Measurements from ENCODE around the gene PATL2.
"Not testable (repeated sequence)": the region's sequence is repeated elsewhere in the genome, so short reads cannot be mapped to it uniquely, and the experiment has no call there.

Gene PATL2

DNA sequence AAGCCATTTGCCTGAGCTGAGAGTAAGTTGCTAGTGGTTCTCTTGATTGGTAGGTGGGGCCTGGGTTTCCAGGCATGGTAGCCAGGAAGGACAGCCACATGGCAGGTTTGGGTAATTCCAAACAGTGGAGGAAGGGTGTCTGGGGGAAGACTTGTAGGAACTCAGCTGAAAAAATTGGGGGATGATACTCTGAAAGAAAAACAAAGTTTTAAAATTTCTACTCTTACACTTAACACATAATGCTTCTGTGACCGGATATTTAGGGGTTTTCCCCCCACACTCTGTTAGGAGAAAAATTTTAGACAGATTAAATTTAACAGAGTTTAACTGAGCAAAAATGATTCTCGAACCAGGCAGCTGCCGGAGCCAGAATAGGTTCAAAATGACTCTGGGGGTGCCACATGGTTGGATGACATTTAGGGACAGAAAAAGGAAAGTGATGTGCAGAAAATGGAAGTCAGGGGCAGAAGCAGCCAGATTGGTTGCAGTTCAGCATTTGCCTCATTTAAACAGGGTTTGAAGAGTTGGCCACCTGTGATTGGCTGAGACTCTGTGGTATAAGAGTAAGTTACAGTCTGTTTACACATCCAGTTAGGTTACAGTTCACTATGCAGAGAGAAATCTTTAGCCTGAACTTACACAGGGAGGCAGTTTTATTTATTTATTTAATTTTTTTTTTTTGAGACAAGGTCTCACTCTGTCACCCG is 8.3 kb upstream of the PATL2 start:
- DNase-seq (ENCODE audit: low spot score), result no peak

DNA sequence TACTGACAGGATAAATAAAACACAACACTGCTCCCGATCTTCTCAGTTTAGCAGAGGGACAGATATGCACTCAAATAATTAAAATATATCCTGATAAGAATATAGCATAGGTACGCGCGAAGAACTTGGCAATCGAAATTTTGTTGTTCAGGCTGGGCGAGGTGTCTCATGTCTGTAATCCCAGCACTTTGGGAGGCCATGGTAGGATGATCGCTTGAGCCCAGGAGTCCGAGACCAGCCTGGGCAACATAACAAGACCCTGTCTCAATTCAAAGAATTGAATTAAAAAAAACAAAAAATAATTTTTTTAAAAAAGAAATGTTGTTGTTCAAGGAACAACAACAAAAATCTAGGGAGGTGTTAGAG is 7.8 kb upstream of the PATL2 start:
- no peak for DNase-seq (ENCODE audit: low spot score)

DNA sequence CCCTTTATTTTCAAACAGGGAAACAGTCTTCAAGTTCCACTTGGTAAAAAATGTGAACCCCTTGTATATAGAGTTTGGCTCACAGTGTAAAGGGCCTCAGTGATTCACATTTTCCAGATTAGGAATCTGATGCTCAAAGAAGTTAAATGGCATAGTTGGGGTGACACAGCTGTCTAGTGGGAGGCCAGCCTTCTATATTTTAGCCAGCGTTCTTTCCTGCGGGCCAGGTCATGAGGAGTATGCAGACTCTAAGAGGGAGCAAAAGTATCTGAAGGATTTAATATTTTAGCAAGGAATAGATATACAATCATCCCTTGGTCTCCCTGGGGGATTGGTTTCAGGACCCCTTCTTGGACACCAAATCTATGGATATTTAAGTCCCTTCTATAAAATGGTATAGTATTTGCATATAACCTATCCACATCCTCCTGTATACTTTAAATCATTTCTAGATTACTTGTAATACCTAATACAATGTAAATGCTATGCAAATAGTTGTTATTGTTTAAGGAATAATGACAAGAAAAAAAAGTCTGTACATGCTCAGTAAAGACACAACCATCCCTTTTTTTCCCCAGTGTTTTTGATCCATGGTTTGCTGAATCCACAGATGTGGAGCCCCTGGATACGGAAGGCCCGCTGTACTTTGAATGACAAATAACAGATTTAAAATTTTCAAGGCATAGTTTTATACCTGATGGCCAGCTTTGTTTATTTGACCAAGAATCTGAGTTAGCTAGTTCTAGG is 7.2 kb upstream of the PATL2 start:
- no peak for DNase-seq (ENCODE audit: low spot score)

DNA sequence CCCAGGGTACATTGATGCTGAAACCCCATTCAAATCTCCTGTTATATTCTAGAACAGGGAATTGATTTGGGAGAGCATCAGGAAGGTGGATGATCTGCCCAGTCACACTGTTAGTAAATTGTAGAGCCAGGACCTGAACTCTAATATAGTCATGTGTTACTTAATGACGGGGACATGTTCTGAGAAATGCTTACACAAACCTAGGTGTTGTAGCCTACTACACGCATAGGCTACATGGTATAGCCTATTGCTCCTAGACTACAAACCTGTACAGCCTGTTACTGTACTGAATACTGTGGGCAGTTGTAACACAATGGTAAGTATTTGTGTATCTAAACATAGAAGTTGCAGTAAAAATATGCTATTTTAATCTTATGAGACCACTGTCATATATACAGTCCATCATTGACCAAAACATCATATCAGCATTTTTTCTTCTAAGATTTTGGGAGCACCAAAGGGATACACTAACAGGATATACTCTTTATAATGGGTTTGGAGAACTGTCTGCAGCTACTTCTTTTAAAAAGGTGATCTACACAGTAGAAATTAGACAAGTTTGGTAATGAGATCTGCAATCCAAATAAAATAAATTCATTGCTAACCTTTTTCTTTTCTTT is 6.0 kb upstream of the PATL2 start:
- DNase-seq (ENCODE audit: low spot score), result no peak

DNA sequence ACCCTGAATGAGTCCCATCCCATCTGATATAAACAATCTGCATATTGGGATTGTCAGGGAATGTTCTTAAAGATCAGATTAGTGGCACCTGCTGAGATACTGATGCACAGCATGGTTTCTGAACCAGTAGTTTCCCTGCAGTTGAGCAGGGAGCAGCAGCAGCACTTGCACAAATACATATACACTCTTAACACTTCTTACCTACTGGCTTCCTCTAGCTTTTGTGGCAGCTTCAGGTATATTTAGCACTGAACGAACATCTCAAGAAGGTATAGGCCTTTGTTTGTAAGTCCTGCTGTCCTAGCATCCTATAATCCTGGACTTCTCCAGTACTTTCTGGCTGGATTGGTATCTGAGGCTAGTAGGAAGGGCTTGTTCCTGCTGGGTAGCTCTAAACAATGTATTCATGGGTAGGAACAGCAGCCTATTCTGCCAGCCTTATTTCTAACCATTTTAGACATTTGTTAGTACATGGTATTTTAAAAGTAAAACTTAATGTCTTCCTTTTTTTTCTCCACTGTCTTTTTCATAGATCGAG is 4.7 kb upstream of the PATL2 start:
- DNase-seq (ENCODE audit: low spot score), result no peak

DNA sequence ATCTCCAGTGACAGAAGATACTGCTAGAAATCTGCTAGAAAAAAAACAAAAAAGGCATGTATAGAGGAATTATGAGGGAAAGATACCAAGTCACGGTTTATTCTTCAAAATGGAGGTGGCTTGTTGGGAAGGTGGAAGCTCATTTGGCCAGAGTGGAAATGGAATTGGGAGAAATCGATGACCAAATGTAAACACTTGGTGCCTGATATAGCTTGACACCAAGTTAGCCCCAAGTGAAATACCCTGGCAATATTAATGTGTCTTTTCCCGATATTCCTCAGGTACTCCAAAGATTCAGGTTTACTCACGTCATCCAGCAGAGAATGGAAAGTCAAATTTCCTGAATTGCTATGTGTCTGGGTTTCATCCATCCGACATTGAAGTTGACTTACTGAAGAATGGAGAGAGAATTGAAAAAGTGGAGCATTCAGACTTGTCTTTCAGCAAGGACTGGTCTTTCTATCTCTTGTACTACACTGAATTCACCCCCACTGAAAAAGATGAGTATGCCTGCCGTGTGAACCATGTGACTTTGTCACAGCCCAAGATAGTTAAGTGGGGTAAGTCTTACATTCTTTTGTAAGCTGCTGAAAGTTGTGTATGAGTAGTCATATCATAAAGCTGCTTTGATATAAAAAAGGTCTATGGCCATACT is 4.1 kb upstream of the PATL2 start:
- no peak for DNase-seq (ENCODE audit: low spot score)

DNA sequence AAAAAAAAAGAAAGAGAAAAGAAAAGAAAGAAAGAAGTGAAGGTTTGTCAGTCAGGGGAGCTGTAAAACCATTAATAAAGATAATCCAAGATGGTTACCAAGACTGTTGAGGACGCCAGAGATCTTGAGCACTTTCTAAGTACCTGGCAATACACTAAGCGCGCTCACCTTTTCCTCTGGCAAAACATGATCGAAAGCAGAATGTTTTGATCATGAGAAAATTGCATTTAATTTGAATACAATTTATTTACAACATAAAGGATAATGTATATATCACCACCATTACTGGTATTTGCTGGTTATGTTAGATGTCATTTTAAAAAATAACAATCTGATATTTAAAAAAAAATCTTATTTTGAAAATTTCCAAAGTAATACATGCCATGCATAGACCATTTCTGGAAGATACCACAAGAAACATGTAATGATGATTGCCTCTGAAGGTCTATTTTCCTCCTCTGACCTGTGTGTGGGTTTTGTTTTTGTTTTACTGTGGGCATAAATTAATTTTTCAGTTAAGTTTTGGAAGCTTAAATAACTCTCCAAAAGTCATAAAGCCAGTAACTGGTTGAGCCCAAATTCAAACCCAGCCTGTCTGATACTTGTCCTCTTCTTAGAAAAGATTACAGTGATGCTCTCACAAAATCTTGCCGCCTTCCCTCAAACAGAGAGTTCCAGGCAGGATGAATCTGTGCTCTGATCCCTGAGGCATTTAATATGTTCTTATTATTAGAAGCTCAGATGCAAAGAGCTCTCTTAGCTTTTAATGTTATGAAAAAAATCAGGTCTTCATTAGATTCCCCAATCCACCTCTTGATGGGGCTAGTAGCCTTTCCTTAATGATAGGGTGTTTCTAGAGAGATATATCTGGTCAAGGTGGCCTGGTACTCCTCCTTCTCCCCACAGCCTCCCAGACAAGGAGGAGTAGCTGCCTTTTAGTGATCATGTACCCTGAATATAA is 2.2 kb upstream of the PATL2 start:
- no peak for DNase-seq (ENCODE audit: low spot score)

DNA sequence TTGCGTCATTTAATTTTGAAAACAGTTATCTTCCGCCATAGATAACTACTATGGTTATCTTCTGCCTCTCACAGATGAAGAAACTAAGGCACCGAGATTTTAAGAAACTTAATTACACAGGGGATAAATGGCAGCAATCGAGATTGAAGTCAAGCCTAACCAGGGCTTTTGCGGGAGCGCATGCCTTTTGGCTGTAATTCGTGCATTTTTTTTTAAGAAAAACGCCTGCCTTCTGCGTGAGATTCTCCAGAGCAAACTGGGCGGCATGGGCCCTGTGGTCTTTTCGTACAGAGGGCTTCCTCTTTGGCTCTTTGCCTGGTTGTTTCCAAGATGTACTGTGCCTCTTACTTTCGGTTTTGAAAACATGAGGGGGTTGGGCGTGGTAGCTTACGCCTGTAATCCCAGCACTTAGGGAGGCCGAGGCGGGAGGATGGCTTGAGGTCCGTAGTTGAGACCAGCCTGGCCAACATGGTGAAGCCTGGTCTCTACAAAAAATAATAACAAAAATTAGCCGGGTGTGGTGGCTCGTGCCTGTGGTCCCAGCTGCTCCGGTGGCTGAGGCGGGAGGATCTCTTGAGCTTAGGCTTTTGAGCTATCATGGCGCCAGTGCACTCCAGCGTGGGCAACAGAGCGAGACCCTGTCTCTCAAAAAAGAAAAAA is 1.4 kb upstream of the PATL2 start:
- DNase-seq (ENCODE audit: low spot score), result peak; percentile 41

DNA sequence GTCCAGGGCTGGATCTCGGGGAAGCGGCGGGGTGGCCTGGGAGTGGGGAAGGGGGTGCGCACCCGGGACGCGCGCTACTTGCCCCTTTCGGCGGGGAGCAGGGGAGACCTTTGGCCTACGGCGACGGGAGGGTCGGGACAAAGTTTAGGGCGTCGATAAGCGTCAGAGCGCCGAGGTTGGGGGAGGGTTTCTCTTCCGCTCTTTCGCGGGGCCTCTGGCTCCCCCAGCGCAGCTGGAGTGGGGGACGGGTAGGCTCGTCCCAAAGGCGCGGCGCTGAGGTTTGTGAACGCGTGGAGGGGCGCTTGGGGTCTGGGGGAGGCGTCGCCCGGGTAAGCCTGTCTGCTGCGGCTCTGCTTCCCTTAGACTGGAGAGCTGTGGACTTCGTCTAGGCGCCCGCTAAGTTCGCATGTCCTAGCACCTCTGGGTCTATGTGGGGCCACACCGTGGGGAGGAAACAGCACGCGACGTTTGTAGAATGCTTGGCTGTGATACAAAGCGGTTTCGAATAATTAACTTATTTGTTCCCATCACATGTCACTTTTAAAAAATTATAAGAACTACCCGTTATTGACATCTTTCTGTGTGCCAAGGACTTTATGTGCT is 721 bp upstream of the PATL2 start:
- DNase-seq (ENCODE audit: low spot score), result peak; percentile 14

DNA sequence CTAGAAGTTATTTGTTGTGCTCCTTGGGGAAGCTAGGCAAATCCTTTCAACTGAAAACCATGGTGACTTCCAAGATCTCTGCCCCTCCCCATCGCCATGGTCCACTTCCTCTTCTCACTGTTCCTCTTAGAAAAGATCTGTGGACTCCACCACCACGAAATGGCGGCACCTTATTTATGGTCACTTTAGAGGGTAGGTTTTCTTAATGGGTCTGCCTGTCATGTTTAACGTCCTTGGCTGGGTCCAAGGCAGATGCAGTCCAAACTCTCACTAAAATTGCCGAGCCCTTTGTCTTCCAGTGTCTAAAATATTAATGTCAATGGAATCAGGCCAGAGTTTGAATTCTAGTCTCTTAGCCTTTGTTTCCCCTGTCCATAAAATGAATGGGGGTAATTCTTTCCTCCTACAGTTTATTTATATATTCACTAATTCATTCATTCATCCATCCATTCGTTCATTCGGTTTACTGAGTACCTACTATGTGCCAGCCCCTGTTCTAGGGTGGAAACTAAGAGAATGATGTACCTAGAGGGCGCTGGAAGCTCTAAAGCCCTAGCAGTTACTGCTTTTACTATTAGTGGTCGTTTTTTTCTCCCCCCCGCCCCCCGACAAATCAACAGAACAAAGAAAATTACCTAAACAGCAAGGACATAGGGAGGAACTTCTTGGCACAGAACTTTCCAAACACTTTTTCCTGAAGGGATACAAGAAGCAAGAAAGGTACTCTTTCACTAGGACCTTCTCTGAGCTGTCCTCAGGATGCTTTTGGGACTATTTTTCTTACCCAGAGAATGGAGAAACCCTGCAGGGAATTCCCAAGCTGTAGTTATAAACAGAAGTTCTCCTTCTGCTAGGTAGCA is 657 bp downstream of the PATL2 start:
- DNase-seq (ENCODE audit: low spot score), result no peak

DNA sequence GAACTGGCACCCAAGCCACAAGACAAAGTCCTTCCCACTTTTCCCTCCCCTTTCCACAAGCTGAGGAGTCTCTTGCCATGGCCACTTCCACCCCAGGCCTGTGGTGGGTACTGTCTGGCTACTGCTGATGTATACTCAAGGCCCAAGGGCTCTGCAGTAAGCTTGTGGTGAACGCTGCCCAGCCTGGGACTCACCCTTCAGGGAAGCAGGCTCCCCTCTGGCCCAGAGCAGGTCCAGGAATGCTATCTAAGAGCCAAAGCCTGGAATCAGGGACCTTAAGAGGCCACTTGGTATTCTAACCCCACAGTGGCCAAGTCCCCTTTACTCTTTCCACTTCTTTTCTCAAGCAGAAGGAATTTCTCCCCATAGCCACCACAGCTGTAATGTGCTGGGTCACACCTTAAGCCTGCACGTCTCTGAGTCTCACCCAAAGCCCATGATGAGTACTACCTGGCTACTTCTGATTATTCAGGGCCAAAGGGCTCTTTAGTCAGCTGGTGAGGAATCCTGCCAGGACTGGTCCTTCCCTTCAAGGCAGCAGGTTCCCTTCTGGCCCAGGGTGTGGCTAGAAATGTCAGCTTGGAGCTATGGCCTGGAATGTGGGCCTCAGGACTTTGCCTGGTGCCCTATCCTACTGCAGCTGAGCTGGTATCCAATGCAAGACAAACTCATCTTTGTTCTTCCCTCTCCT is 4.0 kb downstream of the PATL2 start:
- DNase-seq (ENCODE audit: low spot score), result no peak

DNA sequence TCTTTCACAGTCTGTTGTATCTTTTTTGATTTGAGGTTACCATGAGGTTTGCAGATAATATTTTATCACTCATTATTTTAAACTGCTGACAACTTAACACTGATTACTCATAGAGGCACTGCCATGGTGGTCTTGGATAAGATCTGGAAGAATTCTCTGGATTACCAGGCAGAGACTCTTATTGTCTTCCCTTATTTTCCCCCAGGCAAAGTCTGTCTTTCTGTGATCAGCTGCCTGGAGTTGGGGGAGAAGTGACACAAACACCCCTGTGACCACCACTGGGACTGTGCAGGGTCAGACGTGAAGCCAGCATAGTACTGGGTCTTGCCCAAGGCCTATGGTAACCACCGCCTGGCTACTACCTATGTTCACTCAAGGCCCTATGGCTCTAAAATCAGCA is 4.7 kb downstream of the PATL2 start:
- DNase-seq (ENCODE audit: low spot score), result no peak

DNA sequence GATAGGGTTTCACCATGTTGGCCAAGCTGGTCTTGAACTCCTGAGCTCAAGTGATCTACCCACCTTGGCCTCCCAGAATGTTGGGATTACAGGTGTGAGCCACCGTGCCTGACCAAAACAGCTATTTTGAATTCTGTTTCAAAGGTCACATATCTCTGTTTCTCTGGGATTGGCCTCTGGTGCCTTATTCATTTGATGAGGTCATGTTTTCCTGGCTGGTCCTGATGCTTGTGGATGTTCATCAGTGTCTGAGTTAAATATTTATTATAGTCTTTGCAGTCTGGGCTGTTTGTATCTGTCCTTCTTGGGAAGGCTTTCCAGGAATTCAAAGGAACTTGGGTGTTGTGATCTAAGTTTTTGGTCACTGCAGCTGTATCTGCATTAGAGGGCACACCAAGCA is 5.1 kb downstream of the PATL2 start:
- DNase-seq (ENCODE audit: low spot score), result no peak

DNA sequence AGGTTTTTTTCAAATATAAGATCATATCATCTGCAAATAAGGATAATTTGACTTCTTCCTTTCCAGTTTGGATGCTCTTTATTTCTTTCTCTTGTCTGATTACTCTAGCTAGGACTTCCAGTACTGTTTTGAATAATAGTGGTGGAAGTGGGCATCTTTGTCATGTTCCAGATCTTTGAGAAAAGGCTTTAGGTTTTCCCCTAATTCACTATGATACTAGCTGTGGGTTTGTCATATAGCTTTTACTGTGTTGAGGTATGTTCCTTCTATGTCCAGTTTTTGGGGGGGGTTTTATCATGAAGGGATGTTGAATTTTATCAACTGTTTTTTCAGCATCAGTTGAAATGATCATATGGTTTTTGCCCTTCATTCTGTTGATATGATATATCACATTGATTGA is 10.4 kb downstream of the PATL2 start:
- DNase-seq (ENCODE audit: low spot score), result not testable (repeated sequence)

DNA sequence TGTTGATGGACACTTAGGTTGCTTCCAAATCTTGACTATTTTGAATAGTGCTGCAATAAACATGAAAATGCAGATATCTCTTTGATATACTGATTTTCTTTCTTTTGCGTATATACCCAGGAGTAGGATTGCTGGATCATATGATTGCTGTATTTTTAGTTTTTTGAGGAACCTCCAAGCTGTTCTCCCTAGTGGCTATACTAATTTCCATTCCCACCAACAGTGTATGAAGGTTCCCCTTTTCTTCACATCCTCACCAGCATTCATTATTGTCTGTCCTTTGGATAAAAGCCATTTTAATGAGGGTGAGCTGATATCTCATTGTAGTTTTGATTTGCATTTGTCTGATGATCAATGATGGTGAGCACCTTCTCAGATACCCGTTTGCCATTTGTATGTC is 12.5 kb downstream of the PATL2 start:
- DNase-seq (ENCODE audit: low spot score), result no peak

DNA sequence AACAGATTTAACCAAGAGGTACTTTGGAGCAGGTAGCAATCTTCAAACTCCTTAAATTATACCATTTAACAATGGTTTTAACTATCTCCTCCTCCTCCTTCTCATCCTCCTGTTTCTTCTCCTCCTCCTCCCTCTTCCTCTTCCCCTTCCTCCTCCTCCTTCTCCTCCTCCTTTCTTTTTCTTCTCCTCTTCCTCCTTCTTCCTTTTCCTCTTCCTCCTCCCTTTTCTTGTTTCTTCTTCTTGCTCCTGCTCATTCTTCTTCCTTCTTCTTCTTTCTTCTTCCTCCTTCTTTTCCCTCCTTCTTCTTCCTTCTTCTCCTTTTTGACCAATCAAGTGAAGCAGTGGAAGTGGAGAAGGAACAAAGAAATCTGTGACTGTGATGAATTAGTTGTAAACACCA is 14.1 kb downstream of the PATL2 start:
- no peak for DNase-seq (ENCODE audit: low spot score)

DNA sequence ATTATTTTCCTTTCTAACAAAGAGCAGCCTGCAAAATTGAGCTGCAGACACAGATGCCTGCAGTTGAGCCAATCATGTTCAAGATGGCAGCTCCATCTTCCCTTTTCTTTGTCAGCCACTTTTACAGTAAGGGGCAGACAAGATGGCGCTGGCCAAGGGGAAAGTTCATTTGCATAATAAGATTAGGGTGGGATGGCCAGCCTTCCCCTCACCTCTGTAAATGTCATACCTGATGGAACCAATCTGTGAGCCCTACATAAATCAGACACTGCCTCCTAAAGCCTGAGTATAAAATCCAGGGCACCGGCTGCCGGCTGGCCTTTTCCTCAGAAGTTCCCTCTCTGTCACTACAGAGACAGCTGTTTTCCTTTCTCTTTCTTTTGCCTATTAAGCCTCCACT is 15.8 kb downstream of the PATL2 start:
- no peak for DNase-seq (ENCODE audit: low spot score)

DNA sequence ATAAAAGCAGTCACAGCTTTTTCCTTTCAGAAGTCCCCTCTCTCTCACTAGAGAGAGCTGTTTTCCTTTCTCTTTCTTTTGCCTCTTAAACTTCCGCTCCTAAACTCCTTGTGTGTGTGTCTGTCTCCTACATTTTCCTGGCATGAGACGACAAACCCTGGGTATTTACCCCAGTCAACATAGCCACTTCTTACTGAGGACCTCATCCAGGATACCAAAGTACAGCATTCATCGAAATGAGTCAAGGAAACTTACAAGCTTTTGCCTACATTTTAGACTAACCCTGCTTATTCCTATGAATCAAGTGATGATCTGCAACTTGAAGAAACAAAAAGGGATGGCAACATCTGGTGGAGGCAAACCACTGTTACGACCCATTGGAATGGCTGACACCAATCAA is 16.7 kb downstream of the PATL2 start:
- no peak for DNase-seq (ENCODE audit: low spot score)

DNA sequence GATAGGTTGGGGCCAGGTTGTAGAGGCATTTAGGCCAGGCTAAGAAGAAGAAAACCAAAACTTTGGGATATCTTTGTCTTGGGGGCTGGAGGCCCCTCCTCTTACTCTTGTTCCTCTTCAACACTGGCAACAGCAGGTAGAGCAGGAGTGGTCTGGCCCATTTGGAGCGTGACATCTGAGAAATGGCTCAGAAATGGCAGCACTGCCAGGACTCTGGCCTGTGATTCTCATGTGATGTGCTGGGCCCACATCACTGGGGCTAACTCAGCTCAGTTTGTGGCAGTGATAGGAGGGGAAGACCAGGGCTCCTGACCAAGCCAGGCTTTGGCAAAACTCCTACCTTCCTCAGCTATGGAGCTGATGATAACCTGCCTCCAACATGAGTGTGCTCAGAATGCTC is 18.5 kb downstream of the PATL2 start:
- DNase-seq (ENCODE audit: low spot score), result no peak

All from hepatic stellate cell (primary cell).